Activated naive CD8-positive, alpha-beta T cell treated with anti-CD3 and anti-CD28 coated beads, Interleukin-2, amount 10 ng/mL, durations not matched to agents 7 days and 5 days (primary cell): ENCODE measurements around the gene CCP110. TPM values are rescaled to one million over a fixed set of nuclear protein-coding genes. Genes with fewer than 3 reads are reported as not detected.

Experiments used
- ATAC-seq: fragments of 150-1000 bp; cut with Tn5 transposase; one replicate; pipeline ENCODE4 v1.10.0; 2021; ENCODE audit warnings: low read depth, moderate library complexity
- POLR2A ChIA-PET: fragments of 350-600 bp; sonication (Branson Sonifier 250); formaldehyde crosslinking; loops from one replicate; lab custom pipeline; 2021; ENCODE audit warnings: antibody characterized with exemption; lab: Charles Lee
- DNase-seq: peaks from one replicate; pipeline ENCODE4 v3.0.0; 2021
- H3K27ac Mint-ChIP-seq: one replicate; pipeline ENCODE4 v1.8.0; 2022; ENCODE audit warnings: mild to moderate bottlenecking, mixed read lengths
- H3K27me3 Mint-ChIP-seq: one replicate; pipeline ENCODE4 v1.8.0; 2022; ENCODE audit warnings: mild to moderate bottlenecking, moderate library complexity, mixed read lengths
- H3K36me3 Mint-ChIP-seq: one replicate; pipeline ENCODE4 v1.8.0; 2021; ENCODE audit warnings: mild to moderate bottlenecking, mixed read lengths
- H3K4me1 Mint-ChIP-seq: one replicate; pipeline ENCODE4 v1.8.0; 2021; ENCODE audit warnings: mixed read lengths
- H3K4me3 Mint-ChIP-seq: one replicate; pipeline ENCODE4 v1.8.0; 2022; ENCODE audit warnings: mild to moderate bottlenecking, moderate library complexity, mixed read lengths
- H3K9me3 Mint-ChIP-seq: one replicate; pipeline ENCODE4 v1.8.0; 2021; ENCODE audit warnings: mixed read lengths
- total RNA-seq, 2 experiments: library from RNA; stranded (reverse); gene quantifications; one replicate each; pipeline ENCODE4 v1.2.3, GENCODE V29; 2021

CCP110 gene
- total RNA-seq, 2 experiments from 2014 or later = 35.2 to 38.1 TPM

DNA sequence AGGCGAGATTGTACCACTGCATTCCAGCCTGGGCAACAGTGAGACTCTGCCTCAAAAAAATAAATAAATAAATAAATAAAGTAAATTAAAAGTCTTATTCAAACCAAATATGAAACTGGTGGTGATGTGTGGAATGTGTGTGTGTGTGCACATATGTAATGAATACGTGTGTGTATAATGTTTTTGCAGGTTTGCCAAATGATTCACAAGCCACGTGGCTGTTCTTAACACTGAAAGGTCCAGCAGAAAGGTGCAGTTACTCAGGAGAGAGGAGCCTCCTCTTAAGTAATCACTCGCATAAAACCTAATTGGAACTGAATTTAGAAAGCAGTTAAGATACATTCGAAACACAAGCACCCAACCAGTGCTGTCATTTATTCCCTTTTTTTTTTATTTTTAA, 24.7 kb upstream of the CCP110 start:
- POLR2A ChIA-PET = no interaction called here
- H3K4me3 Mint-ChIP-seq = no peak overlapping the region
- no peaks in the 10 kb centered on the region for H3K9me3 Mint-ChIP-seq
- no peaks in the 10 kb centered on the region for H3K27me3 Mint-ChIP-seq
- ATAC-seq = no peak
- H3K4me1 Mint-ChIP-seq = peaks cover 4% of the 10 kb centered on the region
- peaks cover 12% of the 10 kb centered on the region for H3K36me3 Mint-ChIP-seq
- no peak overlapping the region for H3K27ac Mint-ChIP-seq
- no peak for DNase-seq

DNA sequence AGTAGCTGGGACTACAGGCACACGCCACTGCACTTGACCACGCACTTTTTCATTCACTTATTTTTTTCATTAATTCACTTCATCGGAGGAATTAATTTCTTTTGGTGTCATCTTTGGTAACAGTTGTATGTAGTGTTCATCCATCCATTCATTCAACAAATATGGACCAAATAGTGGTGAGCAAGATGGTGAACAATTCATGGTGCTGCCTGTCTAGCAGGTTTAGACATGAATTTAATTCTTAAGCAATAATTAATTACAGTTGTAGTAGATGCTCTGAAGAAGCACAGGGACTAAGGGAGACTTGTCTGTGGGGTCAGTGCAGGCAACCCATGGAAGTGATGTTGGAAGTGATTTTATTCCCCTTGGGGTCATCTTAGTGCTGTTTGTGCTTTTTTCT, 24.3 kb upstream of the CCP110 start:
- Mint-ChIP-seq H3K4me3 (no peak overlapping the region), H3K27ac (no peak overlapping the region), H3K9me3 (no peaks in the 10 kb centered on the region), H3K36me3 (peaks cover 15% of the 10 kb centered on the region), H3K27me3 (no peaks in the 10 kb centered on the region), H3K4me1 (peaks cover 4% of the 10 kb centered on the region)
- ATAC-seq = no peak
- POLR2A ChIA-PET = no interaction called here
- no peak for DNase-seq

GRCh38 chr16:19502395-19503131, 21.2 kb upstream of the CCP110 start:
- peaks cover 7% of the 10 kb centered on the region for H3K4me1 Mint-ChIP-seq
- DNase-seq = peak; percentile 42
- POLR2A ChIA-PET = interaction anchor here (0.7 to 1.3 kb wide), 2 partner anchors 119 to 185 kb away, joined by 3 to 4 read pairs; no protein-coding TSS in a partner anchor

GRCh38 chr16:19503461-19504075, 20.2 kb upstream of the CCP110 start:
- no peak overlapping the region for H3K4me3 Mint-ChIP-seq
- no peak overlapping the region for H3K27ac Mint-ChIP-seq
- no peaks in the 10 kb centered on the region for H3K27me3 Mint-ChIP-seq
- H3K36me3 Mint-ChIP-seq = peaks cover 19% of the 10 kb centered on the region
- ATAC-seq = no peak
- peaks cover 7% of the 10 kb centered on the region for H3K4me1 Mint-ChIP-seq
- no peak for DNase-seq
- POLR2A ChIA-PET = interaction anchor here (1.3 kb wide), 1 partner anchor 120 kb away, joined by 4 read pairs; no protein-coding TSS in a partner anchor
- H3K9me3 Mint-ChIP-seq = no peaks in the 10 kb centered on the region

More at GRCh38 chr16:19502395-19503131, 21.2 kb upstream of the CCP110 start:
- Mint-ChIP-seq H3K27me3 (no peaks in the 10 kb centered on the region), H3K27ac (no peak overlapping the region), H3K4me3 (no peak overlapping the region), H3K36me3 (peaks cover 19% of the 10 kb centered on the region), H3K9me3 (no peaks in the 10 kb centered on the region)
- peak; percentile 66 for ATAC-seq

DNA sequence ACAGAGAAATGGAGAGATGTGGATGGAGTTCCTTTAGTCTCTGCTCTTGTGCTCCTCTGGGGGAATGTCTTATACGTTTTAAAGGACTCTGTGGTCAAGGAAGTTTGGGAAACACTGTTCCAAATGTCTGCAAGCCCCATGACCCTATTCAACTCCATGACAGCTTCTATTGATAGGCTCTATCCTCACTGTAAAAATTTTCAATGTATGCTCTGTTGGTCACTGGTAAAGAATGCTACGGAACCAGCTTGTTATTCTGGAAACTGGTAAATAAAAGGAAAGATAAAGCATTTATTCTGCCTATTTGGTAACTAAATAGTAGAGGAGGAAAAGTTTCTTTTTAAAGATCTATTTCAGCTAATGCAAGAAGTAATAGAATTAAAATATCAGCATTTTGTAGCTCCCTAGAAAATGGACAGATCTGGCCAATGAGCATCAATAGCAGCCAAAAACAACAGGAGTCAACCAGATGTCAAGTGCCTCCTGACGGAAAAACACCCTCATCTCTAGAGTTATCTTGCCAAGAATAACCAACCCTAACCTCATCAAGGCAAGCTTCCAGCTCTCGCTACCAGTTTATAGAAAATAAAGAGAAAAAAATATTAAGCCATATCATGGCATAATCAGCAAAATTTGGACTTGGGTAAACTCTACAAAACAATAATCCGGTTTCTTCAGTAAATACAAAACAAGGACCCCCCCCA, 18.0 kb upstream of the CCP110 start:
- POLR2A ChIA-PET = interaction anchor here (1.2 to 1.4 kb wide), 2 partner anchors 15 to 18 kb away, joined by 3 to 4 read pairs; partner anchors contain the start of gene CCP110
- Mint-ChIP-seq H3K36me3 (peaks cover 18% of the 10 kb centered on the region), H3K27me3 (no peaks in the 10 kb centered on the region), H3K9me3 (no peaks in the 10 kb centered on the region), H3K4me1 (peaks cover 7% of the 10 kb centered on the region), H3K27ac (no peak overlapping the region), H3K4me3 (no peak overlapping the region)
- DNase-seq = no peak
- ATAC-seq = no peak

GRCh38 chr16:19506965-19507364, 16.8 kb upstream of the CCP110 start:
- Mint-ChIP-seq H3K27ac (no peak overlapping the region), H3K4me1 (peaks cover 7% of the 10 kb centered on the region), H3K4me3 (no peak overlapping the region), H3K36me3 (peaks cover 22% of the 10 kb centered on the region), H3K9me3 (no peaks in the 10 kb centered on the region), H3K27me3 (no peaks in the 10 kb centered on the region)
- ATAC-seq = no peak
- no peak for DNase-seq
- POLR2A ChIA-PET = no interaction called here

GRCh38 chr16:19507867-19508266, 15.9 kb upstream of the CCP110 start:
- DNase-seq (no peak), ATAC-seq (no peak)
- no peak overlapping the region for H3K27ac Mint-ChIP-seq
- no peaks in the 10 kb centered on the region for H3K27me3 Mint-ChIP-seq
- POLR2A ChIA-PET = interaction anchor here (1.8 kb wide), 1 partner anchor 16 kb away, joined by 10 read pairs; the partner anchor contains the start of gene CCP110
- H3K4me3 Mint-ChIP-seq = no peak overlapping the region
- peaks cover 25% of the 10 kb centered on the region for H3K36me3 Mint-ChIP-seq
- H3K9me3 Mint-ChIP-seq = no peaks in the 10 kb centered on the region
- peaks cover 7% of the 10 kb centered on the region for H3K4me1 Mint-ChIP-seq

- DNase-seq (no peak), ATAC-seq (no peak)
- H3K27me3 Mint-ChIP-seq = no peaks in the 10 kb centered on the region
- H3K4me3 Mint-ChIP-seq = no peak overlapping the region
- H3K27ac Mint-ChIP-seq = no peak overlapping the region
- POLR2A ChIA-PET = no interaction called here
- H3K36me3 Mint-ChIP-seq = peaks cover 34% of the 10 kb centered on the region
- H3K9me3 Mint-ChIP-seq = no peaks in the 10 kb centered on the region
- H3K4me1 Mint-ChIP-seq = peaks cover 6% of the 10 kb centered on the region
Measured at GRCh38 chr16:19512297-19512696, 11.4 kb upstream of the CCP110 start.

DNA sequence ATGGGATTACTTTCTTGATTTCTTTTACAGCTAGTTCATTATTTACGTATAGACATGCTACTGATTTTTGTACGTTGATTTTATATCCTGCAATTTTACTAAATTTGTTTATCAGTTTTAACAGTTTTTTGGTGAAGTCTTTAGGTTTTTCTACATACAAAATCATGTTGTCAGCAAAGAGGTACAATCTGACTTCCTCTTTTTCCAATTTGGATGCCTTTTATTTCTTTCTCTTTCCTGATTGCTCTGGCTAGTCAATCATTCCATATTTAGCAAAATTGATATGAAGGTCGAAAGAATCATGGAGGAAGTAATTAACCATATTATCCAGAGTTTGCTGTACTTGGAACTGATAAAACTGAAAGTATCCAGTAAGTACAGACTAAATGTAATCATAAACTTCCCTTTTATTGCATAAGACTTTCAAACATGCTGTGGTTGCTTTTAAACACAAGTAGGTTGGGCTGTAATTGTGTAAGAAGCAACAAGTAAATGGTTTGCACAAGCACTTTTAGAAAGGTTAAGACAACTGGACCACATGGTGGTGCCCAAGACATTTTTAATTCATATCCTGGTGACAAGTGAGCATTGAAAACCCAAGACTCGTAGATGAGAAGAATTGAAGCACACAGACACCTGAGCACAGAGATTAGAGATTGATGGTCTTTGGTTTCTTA, 10.2 kb upstream of the CCP110 start:
- no peak for DNase-seq
- H3K27ac Mint-ChIP-seq = no peak overlapping the region
- H3K27me3 Mint-ChIP-seq = no peaks in the 10 kb centered on the region
- POLR2A ChIA-PET = no interaction called here
- H3K36me3 Mint-ChIP-seq = peaks cover 36% of the 10 kb centered on the region
- peaks cover 9% of the 10 kb centered on the region for H3K4me1 Mint-ChIP-seq
- H3K9me3 Mint-ChIP-seq = no peaks in the 10 kb centered on the region
- no peak overlapping the region for H3K4me3 Mint-ChIP-seq
- ATAC-seq = no peak

GRCh38 chr16:19515757-19516156, 8.0 kb upstream of the CCP110 start:
- POLR2A ChIA-PET = no interaction called here

GRCh38 chr16:19517424-19518089, 6.2 kb upstream of the CCP110 start:
- POLR2A ChIA-PET = no interaction called here
- Mint-ChIP-seq H3K4me1 (peaks cover 34% of the 10 kb centered on the region), H3K4me3 (no peak overlapping the region), H3K27me3 (no peaks in the 10 kb centered on the region), H3K36me3 (peaks cover 27% of the 10 kb centered on the region), H3K9me3 (no peaks in the 10 kb centered on the region), H3K27ac (no peak overlapping the region)
- ATAC-seq (no peak), DNase-seq (no peak)

More at GRCh38 chr16:19515757-19516156, 8.0 kb upstream of the CCP110 start:
- Mint-ChIP-seq H3K27me3 (no peaks in the 10 kb centered on the region), H3K9me3 (no peaks in the 10 kb centered on the region), H3K4me3 (no peak overlapping the region), H3K4me1 (peaks cover 22% of the 10 kb centered on the region), H3K27ac (no peak overlapping the region), H3K36me3 (peaks cover 34% of the 10 kb centered on the region)
- no peak for DNase-seq
- no peak for ATAC-seq

GRCh38 chr16:19518388-19518787, 5.4 kb upstream of the CCP110 start:
- H3K4me1 Mint-ChIP-seq = peaks cover 34% of the 10 kb centered on the region
- no peaks in the 10 kb centered on the region for H3K27me3 Mint-ChIP-seq
- POLR2A ChIA-PET = no interaction called here
- H3K27ac Mint-ChIP-seq = no peak overlapping the region
- ATAC-seq (no peak), DNase-seq (no peak)
- H3K36me3 Mint-ChIP-seq = peaks cover 18% of the 10 kb centered on the region
- no peaks in the 10 kb centered on the region for H3K9me3 Mint-ChIP-seq
- H3K4me3 Mint-ChIP-seq = no peak overlapping the region
